ENCODE data around the gene GALNT9.
"Not testable (repeated sequence)": the region's sequence is repeated elsewhere in the genome, so short reads cannot be mapped to it uniquely, and the experiment has no call there.

Gene GALNT9

DNA sequence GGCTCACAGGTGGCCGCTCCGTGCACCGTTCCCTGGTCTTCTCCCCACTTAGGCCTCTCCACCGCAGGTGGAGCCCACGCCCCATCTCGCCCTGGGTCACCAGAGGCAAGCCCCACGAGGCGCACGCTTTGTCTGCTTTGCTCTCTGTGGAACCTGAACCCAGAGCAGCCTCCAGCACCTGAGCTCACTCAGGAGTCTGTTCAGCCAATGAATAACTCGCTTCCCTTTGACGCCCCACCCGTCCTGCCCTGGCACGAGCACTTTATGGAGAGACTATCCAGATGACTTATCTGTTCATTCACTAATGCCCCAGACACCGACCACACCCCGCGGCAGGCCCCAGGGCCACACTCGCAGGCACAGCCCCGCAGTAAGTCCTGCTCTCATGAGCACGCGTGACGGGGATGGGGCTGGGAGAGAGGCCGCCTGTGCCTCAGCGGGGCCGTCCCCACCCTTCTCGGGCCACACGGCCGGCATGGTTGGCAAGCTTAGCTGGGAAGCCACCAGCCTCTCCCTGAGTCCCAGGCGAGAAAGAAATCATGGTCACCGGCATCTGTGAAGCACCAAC lies 100.1 kb downstream of the GALNT9 start:
- DNase-seq (ENCODE audit: low read depth): no peak

DNA sequence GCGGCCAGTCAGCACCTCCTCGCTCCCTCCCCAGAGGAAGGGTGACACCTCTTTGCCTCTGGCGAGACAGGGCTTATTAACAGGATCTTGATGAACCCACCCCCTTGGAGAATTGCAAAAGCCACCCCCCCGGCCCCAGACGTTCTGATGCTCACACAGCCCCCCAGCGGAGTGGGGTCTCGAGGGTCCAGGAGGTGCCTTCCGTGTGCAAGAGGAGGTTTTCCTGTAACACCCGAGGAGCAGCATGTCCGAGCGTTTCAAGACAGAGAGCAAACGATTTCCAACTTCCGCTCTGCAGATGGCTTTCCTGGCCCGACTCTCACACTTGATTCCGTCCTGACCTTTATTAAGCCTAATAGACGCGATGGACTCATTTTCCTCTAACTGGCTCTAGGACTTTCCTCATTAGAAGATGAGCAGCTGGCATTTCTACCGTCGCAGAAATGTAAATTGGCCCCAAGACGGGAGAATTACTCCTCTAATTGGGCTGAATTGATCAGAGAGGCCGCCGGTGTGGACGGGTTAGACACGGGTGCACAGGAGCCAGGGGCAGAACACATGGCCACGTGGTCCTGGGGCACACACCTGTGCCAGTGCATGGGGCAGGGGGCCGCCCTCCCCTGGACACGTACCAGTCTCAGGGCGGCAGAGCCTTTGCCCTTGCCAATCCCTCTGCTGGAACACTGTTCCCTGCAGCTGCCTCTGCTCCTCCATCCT lies 100.8 kb downstream of the GALNT9 start:
- DNase-seq (ENCODE audit: low read depth): no peak

DNA sequence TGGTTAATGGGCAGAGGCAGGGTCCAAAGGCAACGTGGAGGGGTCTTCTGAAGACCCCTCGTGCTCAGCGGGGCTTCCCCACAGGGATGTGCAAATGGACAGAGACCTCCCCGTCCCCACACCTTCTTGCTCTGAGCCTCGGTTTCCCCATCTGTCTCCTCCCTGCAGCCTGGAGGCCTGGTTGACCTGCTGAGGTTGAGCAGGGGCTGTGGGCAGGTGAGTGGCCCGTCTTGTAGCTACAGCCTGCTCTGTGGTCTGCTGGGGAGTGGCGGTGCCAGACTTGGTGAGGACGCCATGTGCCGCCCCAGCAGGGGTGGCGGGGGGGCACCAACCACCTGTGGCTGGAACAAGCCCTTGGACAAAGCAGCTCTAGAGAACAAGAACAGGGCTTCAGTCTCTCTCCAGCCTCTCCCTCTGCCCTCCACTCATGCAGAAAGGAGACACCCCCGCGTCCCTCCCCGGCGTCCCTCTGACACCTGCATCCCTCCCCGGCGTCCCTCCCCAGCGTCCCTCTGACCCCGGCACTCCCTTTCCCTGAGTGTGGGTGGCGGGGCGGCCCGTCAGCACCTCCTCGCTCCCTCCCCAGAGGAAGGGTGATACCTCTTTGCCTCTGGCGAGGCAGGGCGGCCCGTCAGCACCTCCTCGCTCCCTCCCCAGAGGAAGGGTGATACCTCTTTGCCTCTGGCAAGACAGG lies 101.5 kb downstream of the GALNT9 start:
- no peak for DNase-seq (ENCODE audit: low read depth)

DNA sequence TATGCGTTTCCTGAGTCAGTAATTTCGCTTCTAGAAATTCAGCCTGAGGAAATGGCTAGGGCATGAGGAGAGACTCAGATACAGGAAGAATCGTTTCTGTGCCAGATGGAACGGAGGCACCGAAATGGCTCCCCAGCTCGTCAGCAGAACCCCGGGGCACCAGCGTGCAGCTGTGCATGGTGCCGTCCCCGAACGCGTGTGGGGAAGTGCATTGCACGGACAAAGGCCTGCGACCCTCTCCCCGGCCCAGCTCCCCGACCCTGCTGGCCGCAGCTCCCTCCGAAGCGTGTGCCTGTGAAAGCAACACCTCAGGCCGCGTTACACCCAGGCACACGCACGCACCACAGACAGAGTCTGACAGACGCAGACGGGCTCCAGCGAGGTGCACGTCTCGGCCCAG lies 102.3 kb downstream of the GALNT9 start:
- no peak for DNase-seq (ENCODE audit: low read depth)

DNA sequence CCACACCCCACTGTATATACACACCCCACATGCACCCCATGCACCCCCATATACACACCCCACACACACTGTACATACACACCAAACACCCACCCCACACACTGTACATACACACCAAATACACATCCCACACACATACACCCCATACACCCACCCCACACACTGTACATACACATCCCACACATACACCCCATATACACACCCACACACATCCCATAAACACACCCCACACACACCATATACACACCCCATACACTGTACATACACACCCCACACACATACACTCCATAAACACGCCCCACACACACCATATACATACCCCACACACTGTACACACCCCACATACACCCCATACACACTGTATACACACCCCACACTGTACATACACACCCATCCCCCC lies 102.8 kb downstream of the GALNT9 start:
- DNase-seq (ENCODE audit: low read depth): no peak

DNA sequence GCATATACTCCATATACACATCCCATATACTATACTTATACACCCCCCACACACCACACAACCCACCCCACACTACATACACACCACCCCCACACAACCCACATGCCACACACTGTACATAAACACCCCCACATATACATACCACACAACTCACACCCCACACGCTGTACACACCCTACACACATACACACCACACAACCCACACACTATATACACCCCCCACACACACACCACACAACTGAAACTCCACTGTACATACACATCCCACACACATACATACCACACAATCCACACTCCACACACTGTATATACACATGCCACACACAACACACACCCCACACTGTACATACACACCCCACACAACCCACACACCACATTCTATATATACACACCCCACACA lies 104.2 kb downstream of the GALNT9 start:
- DNase-seq (ENCODE audit: low read depth): no peak

DNA sequence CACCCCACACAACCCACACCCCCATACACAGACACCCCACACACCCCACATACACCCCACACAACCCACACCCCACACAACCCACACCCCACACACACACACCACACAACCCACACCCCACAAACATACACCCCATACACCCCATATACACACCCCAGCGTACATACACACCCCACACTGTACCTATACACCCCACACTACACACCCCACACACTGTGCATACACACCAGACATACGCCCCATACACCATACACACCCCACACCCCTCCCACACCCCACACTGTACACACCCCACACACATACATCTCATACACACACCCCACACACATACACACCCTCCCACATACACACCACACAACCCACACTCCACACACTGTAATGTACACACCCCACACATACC lies 104.9 kb downstream of the GALNT9 start:
- no peak for DNase-seq (ENCODE audit: low read depth)

DNA sequence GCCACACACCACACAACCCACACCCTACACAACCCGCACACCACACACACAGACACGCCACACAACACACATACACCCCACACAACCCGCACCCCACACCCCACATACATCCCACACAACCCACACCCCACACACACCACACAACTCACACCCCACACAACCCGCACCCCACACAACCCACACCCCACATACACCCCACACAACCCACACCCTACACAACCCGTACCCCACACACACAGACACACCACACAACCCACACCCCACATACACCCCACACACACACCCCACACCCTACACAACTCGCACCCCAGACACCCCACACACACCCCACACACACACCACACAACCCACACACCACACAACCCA lies 106.6 kb downstream of the GALNT9 start:
- no peak for DNase-seq (ENCODE audit: low read depth)

DNA sequence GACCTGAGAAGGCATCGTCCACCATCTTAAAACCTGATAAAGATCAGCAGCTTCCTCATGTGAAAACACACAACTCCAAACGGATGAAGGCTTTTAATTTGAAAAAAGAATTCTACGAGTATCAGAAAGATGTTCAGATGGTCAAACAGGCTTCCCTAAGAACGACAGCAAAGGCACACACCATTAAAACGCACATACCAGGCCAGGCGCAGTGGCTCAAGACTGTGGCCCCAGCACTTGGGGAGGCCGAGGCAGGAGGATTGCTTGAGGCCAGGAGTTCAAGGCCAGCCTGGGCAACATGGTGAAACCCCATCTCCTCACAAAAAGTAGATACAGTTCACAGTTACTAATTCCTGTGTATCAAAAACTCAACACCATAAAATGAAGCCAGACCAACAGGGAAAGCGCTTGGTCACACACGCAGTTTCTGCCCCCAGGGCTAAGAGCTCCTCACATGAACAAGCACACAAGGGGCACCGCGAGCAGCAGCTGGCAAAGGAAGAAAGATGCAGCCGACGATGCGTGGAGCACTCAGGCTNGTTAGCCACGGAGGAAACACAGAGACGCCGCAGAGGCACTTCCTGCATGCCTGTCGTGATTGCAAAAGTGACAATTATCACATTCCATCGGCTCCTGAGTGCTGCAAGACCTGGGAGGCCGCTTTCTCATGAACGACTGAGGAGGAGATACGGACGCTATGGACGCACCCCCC lies 107.1 kb downstream of the GALNT9 start:
- DNase-seq (ENCODE audit: low read depth): peak; percentile 14

DNA sequence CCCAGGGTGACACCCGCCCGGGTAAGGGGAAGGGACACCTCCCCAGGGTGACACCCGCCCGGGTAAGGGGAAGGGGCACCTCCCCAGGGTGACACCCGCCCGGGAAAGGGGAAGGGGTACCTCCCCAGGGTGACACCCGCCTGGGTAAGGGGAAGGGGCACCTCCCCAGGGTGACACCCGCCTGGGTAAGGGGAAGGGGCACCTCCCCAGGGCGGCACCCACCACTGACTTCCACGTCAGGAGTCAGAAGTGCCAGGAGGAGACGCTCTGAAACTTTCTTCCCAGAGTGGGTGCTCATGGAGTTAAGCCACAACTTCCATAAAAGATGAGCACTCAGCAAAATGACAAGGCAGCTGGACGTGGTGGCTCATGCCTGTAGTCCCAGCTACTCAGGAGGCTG lies 109.6 kb downstream of the GALNT9 start:
- DNase-seq (ENCODE audit: low read depth): not testable (repeated sequence)

DNA sequence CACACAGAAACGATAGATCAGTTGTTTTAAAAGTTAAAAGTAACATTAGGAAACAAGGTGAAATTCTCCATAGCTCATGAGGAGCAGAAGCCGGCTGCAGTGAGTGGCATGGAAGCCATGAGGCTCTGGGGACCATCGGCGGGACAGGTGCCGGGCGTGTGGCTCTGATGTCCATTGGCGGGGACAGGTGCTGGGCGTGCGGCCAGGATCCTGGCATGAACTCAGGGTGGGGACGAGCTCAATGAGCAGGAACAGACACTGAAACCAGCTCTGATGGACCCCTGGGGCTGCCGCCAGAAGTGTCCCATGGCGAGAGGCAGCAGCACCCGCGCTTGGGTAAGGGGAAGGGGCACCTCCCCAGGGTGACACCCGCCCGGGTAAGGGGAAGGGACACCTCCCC lies 110.1 kb downstream of the GALNT9 start:
- DNase-seq (ENCODE audit: low read depth): no peak

DNA sequence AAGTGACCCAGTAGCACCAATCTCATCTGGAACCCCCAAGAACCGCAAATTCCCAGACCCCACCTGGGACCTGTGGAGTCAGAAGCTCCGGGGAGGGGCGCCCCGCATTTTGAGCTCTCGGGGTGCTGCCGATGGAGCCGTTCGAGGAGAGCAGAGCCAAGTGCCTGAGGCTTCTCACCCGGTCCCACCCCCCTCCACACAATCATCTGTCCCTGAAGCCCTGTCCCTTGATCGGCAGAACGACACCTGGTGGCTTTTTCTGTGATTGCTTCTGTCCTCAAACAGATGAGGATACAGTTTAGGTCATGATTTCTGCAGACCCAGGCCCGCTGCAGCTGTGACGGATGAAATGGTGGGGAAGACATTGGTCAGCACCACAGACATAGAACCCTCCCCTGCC lies 110.5 kb downstream of the GALNT9 start:
- DNase-seq (ENCODE audit: low read depth): peak; percentile 12

DNA sequence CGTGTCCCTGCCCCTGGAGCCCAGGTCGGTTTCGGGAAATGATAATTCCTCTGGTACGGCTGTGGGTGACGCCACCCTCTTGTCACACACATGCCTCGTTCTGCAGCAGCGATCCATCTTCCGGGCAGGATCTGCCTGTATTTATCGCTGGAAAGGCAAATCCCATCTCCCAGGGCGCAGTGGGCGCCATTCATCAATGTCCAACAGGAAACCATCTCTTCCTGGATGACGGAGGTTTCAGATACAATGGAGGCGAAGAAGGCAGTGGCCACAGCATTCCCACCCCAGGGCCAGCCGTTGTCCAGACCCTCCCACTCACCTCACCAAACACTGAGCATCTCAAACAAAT lies 110.9 kb downstream of the GALNT9 start:
- no peak for DNase-seq (ENCODE audit: low read depth)

DNA sequence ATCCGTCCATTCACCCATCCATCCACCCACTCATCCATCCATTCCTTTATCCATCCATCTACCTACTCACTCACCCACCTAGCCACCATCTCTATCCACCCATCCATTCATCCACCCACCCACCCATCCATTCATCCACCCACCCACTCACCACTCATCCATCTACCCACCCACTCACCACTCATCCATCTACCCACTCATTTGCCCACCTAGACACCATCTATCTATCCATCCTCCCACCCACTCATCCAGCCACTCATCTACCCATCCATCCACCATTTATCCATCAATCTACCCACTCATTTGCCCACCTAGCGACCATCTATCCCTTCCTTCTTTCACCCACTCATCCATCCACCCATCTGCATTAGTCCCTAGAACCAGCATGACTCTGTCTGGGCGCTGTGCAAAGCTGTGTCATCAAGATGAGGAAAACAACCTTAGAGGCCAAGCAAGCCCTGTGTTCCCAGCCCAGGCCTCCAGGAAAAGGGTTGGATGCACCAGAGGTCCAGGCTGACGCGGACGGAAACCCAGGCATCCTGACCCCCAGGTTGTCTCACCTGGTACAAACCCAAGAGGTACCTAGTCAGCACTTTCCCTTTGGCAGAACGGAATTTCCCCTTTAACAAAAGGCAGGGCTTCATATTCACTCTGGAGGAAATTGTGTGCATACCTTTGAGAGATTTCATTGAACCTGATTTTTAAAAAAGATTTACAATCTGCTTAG lies 111.4 kb downstream of the GALNT9 start:
- DNase-seq (ENCODE audit: low read depth): no peak

DNA sequence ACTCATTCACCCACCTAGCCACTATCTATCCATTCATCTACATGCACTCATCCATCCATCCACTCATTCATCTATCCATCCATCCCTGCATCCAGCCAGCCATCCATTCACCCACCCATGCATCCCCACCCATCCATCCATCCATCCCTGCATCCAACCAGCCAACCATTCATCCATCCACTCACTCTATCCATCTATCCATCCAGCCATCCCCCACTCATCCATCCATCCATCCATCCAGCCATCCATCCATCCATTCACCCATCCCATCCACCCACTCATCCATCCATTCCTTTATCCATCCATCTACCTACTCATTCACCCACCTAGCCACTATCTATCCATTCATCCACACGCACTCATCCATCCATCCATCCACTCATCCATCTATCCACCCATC lies 112.0 kb downstream of the GALNT9 start:
- no peak for DNase-seq (ENCODE audit: low read depth)

DNA sequence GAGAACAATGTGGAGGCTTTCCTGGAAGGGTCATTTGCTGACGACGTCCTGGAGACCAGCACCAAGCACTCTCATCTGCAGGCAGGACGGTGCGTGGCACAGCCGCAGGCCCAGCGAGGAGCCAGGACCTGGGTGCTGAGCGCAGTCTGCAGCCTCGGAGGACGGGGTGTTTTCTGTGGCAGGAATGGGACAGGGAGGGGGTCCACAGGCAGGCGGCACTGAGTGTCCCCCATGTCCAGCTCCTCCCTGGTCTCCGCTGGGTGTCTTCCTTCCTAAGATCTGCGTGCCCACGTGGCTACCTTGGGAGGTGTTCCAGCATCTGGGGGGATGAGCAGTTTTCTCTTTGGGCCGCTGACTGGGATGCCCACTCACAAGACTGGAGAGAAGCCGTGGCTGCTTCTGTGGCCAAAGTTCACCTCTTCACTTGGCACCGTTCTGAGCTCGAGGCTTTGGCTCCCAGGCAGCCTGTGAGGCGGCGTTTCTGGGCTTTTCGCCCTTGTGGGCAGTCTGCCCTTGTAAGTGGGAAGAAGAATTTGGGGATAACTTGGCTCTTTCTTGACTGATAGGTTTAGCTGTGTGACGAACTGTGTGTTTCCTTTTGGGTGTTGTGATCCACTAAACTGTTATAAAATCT lies 112.9 kb downstream of the GALNT9 start:
- no peak for DNase-seq (ENCODE audit: low read depth)

DNA sequence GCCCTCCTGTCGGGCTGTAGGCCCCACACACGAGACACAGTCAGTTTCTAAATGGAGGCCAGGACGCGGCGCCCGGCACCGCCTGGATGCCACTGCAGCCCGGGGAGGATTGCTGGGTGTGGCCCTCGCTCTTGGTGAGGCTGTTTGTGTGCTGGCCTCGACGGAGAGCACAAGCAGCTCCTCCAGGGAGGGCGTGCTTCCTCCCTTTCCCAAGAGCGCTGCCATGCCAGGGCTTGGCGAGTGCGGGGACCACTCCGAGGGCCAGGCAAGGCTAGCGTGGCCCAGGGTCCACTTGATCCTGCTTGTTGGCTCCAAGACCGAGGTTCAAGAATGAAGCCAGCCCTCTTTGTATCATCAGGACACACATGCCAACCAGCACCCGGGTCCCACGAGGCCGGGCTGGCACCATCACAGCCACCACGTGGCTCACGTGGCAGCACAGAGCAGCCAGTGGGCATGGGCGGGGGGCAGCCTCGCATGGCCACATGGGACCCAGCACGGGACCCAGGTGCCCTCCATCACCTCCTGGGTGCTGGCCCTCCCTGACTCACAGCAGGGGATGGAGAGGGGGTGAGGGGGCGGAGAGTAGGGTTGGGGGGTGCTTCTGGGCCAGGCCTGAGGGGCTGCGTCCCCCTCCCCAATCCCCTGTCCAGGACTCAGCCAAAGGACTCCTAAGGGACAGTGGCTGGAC lies 113.9 kb downstream of the GALNT9 start:
- DNase-seq (ENCODE audit: low read depth): no peak

DNA sequence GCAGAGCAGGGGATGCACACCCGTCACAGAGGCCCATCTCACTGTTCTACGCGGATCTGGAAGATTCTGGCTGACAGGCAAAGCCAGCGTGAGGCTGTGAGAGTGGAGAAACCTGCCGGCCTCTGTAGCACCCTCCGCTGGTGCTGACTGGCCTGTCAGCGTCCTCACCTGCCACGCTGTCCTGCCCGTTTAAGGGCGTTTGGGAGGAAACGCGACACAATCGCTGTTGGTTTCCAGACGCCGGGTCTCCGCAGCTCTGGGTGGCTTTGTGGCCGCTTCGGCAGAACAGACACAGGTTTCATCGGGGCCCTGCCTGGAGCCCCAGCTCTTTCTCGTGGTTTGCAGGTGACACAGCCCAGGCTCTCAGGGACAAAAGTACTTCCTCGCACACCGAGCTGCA lies 114.5 kb downstream of the GALNT9 start:
- DNase-seq (ENCODE audit: low read depth): no peak

DNA sequence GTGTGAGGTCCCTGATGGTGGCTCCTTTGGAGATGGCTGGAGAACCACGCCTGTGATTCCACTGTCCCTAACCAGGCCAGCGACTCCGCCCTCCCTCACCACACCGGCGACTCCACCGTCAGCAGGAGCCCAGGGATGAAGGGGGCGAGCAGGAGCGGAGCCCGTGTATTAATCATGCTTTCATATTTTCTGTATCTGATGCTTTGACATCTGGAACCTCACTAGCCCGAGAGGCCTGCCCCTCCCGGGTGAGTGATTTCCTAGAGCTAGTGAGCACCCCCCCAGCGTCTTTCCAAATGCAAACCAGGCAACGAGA lies 115.3 kb downstream of the GALNT9 start:
- DNase-seq (ENCODE audit: low read depth): no peak

DNA sequence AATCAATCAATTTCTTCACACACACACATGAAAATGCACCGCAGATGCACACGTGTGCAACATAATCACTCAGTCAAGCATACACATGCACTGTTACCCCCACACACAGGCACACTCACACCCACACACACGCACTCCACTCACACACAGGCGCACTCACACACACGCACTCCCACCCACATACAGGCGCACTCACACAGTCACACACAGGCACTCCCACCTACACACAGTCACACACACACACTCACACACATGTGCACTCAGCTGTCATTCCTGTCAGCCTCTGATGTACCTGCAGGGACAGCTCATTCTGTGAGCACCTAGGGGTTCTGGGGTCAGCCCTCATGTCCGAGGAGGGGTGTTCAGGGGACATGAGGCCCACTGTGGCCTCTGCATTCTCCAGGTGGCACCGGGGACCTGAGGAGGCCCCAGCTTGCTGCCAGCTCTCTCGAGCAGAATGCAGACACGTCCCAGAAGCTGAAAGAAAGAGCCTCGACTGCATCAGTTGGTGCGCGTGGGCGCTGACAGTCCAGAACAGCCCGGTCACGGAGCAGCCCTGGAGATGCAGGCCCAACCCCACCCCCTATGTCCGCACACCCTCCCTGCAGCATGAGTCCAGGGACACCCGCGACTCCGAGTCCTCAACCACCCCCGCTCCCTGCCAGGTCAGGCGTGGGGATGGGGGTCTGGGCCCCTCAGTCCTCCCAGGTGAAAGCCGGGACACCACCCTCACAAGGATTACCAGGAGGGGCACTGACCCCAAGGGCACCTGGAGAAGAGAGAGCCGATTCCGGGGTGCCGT lies 115.8 kb downstream of the GALNT9 start:
- no peak for DNase-seq (ENCODE audit: low read depth)

DNA sequence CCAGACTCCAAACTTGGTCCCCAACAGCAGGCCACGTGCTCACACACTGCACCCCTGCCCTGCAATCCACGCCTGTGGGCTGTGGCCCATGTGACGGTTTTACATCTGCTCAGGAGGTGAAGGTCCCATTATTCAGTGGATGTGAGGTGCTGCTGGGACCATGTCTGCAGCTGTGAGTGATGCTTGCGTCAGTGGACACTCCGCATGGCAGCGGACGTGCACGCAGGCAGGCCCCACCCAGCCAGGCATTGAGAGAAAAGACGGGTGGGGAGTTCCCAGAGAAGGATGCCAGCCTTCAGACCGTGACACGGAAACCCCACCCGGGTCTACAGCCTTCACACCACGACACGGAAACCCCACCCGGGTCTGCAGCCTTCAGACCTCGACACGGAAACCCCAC lies 117.6 kb downstream of the GALNT9 start:
- DNase-seq (ENCODE audit: low read depth): peak; percentile 39

All from T-helper 22 cell (primary cell).